ENCODE data around the gene ATPAF2.

ATPAF2 gene

DNA sequence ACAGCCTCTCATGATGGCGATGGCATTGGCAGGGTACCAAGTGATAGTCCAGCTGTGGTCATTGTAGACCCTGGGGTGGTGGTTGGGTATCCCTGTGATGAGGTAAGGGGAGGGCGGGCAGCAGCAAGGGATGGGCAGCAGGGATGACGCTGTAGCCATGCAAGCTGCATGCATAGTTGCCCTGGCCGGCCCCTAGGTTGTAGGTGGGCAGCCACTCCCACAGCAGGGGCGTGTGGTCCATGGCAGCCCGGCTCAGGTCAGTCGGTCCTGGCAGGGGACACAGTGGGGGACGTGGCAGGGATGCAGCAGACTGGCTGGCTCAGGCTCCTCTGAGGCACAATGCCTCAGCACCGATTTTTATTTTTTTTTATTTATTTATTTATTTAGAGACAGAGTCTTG is 57.6 kb downstream of the ATPAF2 start:
- H3K9me3 ChIP-seq (replicated peaks in 1 of 2; ENCODE audit: control insufficient read depth in 2 of 2, insufficient read depth in 1 of 2, low read depth in 1 of 2, low read length in 2 of 2): no peaks in the 10 kb centered on the region
- no peak overlapping the region for H3K4me2 ChIP-seq (ENCODE audit: insufficient read depth, low read length, poor library complexity, severe bottlenecking)
- no peak overlapping the region for H3K18ac ChIP-seq (ENCODE audit: low read length)
- H2AK5ac ChIP-seq (ENCODE audit: low read depth, low read length): no peak overlapping the region
- no peak overlapping the region for H2BK15ac ChIP-seq (ENCODE audit: low read length)
- H3K23ac ChIP-seq (ENCODE audit: low read depth, low read length, poor library complexity): no peak overlapping the region
- no CpG with 5 or more reads among the region's 9 CpGs for WGBS, 2 donors (ENCODE audit: extremely low coverage in 2 of 2, insufficient read length in 2 of 2, insufficient replicate concordance in 1 of 2)
- H3K9ac ChIP-seq (ENCODE audit: low read depth, low read length, poor library complexity): no peak overlapping the region
- no peak overlapping the region for H2BK12ac ChIP-seq (ENCODE audit: low read length)
- no peak overlapping the region for H3K4me3 ChIP-seq (ENCODE audit: low read length in 2 of 2)
- H2BK5ac ChIP-seq (ENCODE audit: low read length): no peak overlapping the region
- peaks cover 3 to 5% of the 10 kb centered on the region in 2 donors for H3K4me1 ChIP-seq (ENCODE audit: control insufficient read depth in 2 of 2, insufficient read depth in 1 of 2, low read depth in 1 of 2, low read length in 2 of 2)
- no peaks in the 10 kb centered on the region for H3K79me1 ChIP-seq (ENCODE audit: low read depth, low read length)
- H3K14ac ChIP-seq (ENCODE audit: low read length): no peak overlapping the region
- H3K27me3 ChIP-seq (ENCODE audit: control insufficient read depth in 3 of 3, insufficient read depth in 3 of 3, low read depth in 1 of 3, low read length in 3 of 3): peaks cover 0 to 6% (median 1%) of the 10 kb centered on the region in 3 experiments
- no peak overlapping the region for H3K27ac ChIP-seq (replicated peaks; ENCODE audit: low read length)
- no peak overlapping the region for H2AFZ ChIP-seq (ENCODE audit: low read length)
- H4K8ac ChIP-seq (ENCODE audit: low read depth, low read length): no peak overlapping the region
- DNase-seq (ENCODE audit: low spot score): no peak
- no peak overlapping the region for H2BK120ac ChIP-seq (ENCODE audit: low read depth, low read length)
- no peak overlapping the region for H3K4ac ChIP-seq (ENCODE audit: low read length)
- H4K91ac ChIP-seq (ENCODE audit: low read depth, low read length, poor library complexity): no peak overlapping the region
- no peaks in the 10 kb centered on the region for H3K36me3 ChIP-seq (replicated peaks in 1 of 2; ENCODE audit: control insufficient read depth in 2 of 2, insufficient read depth in 2 of 2, low read length in 2 of 2)

DNA sequence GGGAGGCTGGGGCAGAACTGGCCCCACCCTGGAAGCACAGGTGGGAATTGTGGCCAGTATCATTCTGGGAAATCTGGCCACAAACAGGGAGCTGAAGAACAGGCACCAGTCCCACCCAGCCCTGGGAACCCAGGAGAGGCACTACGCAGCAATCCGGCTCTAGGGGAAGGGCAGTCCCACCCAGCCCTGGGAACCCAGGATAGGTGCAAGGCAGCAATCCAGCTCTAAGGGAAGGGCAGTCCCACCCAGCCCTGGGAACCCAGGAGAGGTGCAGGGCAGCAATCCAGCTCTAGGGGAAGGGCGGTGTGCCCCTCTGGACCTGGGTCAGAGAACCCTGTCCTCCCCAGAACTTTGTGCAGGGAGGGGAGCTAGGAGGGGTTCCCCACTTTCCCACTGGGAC is 59.2 kb downstream of the ATPAF2 start:
- Histone ChIP-seq H3K4me2 (ENCODE audit: insufficient read depth, low read length, poor library complexity, severe bottlenecking) (no peak overlapping the region), H2BK5ac (ENCODE audit: low read length) (no peak overlapping the region), H4K8ac (ENCODE audit: low read depth, low read length) (no peak overlapping the region), H3K27ac (replicated peaks; ENCODE audit: low read length) (no peak overlapping the region), H3K27me3 (ENCODE audit: control insufficient read depth in 3 of 3, insufficient read depth in 3 of 3, low read depth in 1 of 3, low read length in 3 of 3) (peaks cover 0 to 3% (median 1%) of the 10 kb centered on the region in 3 experiments), H4K91ac (ENCODE audit: low read depth, low read length, poor library complexity) (no peak overlapping the region), H3K4me1 (ENCODE audit: control insufficient read depth in 2 of 2, insufficient read depth in 1 of 2, low read depth in 1 of 2, low read length in 2 of 2) (peaks cover 3 to 5% of the 10 kb centered on the region in 2 donors), H2AFZ (ENCODE audit: low read length) (no peak overlapping the region), H2AK5ac (ENCODE audit: low read depth, low read length) (peak overlapping the region; percentile 78), H3K9me3 (replicated peaks in 1 of 2; ENCODE audit: control insufficient read depth in 2 of 2, insufficient read depth in 1 of 2, low read depth in 1 of 2, low read length in 2 of 2) (no peaks in the 10 kb centered on the region), H3K18ac (ENCODE audit: low read length) (no peak overlapping the region), H3K4me3 (ENCODE audit: low read length in 2 of 2) (no peak overlapping the region), H3K79me1 (ENCODE audit: low read depth, low read length) (no peaks in the 10 kb centered on the region), H2BK120ac (ENCODE audit: low read depth, low read length) (no peak overlapping the region), H2BK15ac (ENCODE audit: low read length) (no peak overlapping the region), H3K4ac (ENCODE audit: low read length) (no peak overlapping the region), H3K14ac (ENCODE audit: low read length) (no peak overlapping the region), H3K9ac (ENCODE audit: low read depth, low read length, poor library complexity) (no peak overlapping the region), H2BK12ac (ENCODE audit: low read length) (no peak overlapping the region), H3K36me3 (replicated peaks in 1 of 2; ENCODE audit: control insufficient read depth in 2 of 2, insufficient read depth in 2 of 2, low read length in 2 of 2) (no peaks in the 10 kb centered on the region), H3K23ac (ENCODE audit: low read depth, low read length, poor library complexity) (no peak overlapping the region)
- no peak for DNase-seq (ENCODE audit: low spot score)
- WGBS, 2 donors (ENCODE audit: extremely low coverage in 2 of 2, insufficient read length in 2 of 2, insufficient replicate concordance in 1 of 2): no CpG with 5 or more reads among the region's 3 CpGs

- H3K9me3 ChIP-seq (replicated peaks in 1 of 2; ENCODE audit: control insufficient read depth in 2 of 2, insufficient read depth in 1 of 2, low read depth in 1 of 2, low read length in 2 of 2): no peaks in the 10 kb centered on the region
- H4K91ac ChIP-seq (ENCODE audit: low read depth, low read length, poor library complexity): no peak overlapping the region
- no peak overlapping the region for H2BK15ac ChIP-seq (ENCODE audit: low read length)
- peak overlapping the region; percentile 38 for H3K9ac ChIP-seq (ENCODE audit: low read depth, low read length, poor library complexity)
- H3K4me2 ChIP-seq (ENCODE audit: insufficient read depth, low read length, poor library complexity, severe bottlenecking): no peak overlapping the region
- no peak overlapping the region for H2BK5ac ChIP-seq (ENCODE audit: low read length)
- H3K4ac ChIP-seq (ENCODE audit: low read length): no peak overlapping the region
- H3K18ac ChIP-seq (ENCODE audit: low read length): no peak overlapping the region
- no peak overlapping the region for H2AFZ ChIP-seq (ENCODE audit: low read length)
- 100% methylated on average over 1 of the region's 14 CpGs for WGBS, 2 donors (ENCODE audit: extremely low coverage in 2 of 2, insufficient read length in 2 of 2, insufficient replicate concordance in 1 of 2)
- no peak overlapping the region for H2BK120ac ChIP-seq (ENCODE audit: low read depth, low read length)
- peak overlapping the region; percentile 78 for H2AK5ac ChIP-seq (ENCODE audit: low read depth, low read length)
- H2BK12ac ChIP-seq (ENCODE audit: low read length): no peak overlapping the region
- H3K4me1 ChIP-seq (ENCODE audit: control insufficient read depth in 2 of 2, insufficient read depth in 1 of 2, low read depth in 1 of 2, low read length in 2 of 2): peaks cover 3 to 4% of the 10 kb centered on the region in 2 donors
- H3K36me3 ChIP-seq (replicated peaks in 1 of 2; ENCODE audit: control insufficient read depth in 2 of 2, insufficient read depth in 2 of 2, low read length in 2 of 2): no peaks in the 10 kb centered on the region
- no peak overlapping the region for H3K14ac ChIP-seq (ENCODE audit: low read length)
- no peak overlapping the region for H3K4me3 ChIP-seq (ENCODE audit: low read length in 2 of 2)
- peak overlapping the region; percentile 70 for H3K23ac ChIP-seq (ENCODE audit: low read depth, low read length, poor library complexity)
- no peak overlapping the region for H3K27ac ChIP-seq (replicated peaks; ENCODE audit: low read length)
- H3K79me1 ChIP-seq (ENCODE audit: low read depth, low read length): no peaks in the 10 kb centered on the region
- H3K27me3 ChIP-seq (ENCODE audit: control insufficient read depth in 3 of 3, insufficient read depth in 3 of 3, low read depth in 1 of 3, low read length in 3 of 3): peaks cover 0 to 1% (median 0%) of the 10 kb centered on the region in 3 experiments
- peak overlapping the region; percentile 74 for H4K8ac ChIP-seq (ENCODE audit: low read depth, low read length)
- DNase-seq (ENCODE audit: low spot score): no peak
These were observed 60.2 kb downstream of the ATPAF2 start for GRCh38 chr17:17978481-17979424.

- H2BK12ac ChIP-seq (ENCODE audit: low read length): peak overlapping the region; percentile 80
- no peak overlapping the region for H3K4me3 ChIP-seq (ENCODE audit: low read length in 2 of 2)
- no peak overlapping the region for H4K91ac ChIP-seq (ENCODE audit: low read depth, low read length, poor library complexity)
- H3K9ac ChIP-seq (ENCODE audit: low read depth, low read length, poor library complexity): no peak overlapping the region
- no peak overlapping the region for H2BK120ac ChIP-seq (ENCODE audit: low read depth, low read length)
- no peaks in the 10 kb centered on the region for H3K79me1 ChIP-seq (ENCODE audit: low read depth, low read length)
- no peaks in the 10 kb centered on the region for H3K36me3 ChIP-seq (replicated peaks in 1 of 2; ENCODE audit: control insufficient read depth in 2 of 2, insufficient read depth in 2 of 2, low read length in 2 of 2)
- H3K4me1 ChIP-seq (ENCODE audit: control insufficient read depth in 2 of 2, insufficient read depth in 1 of 2, low read depth in 1 of 2, low read length in 2 of 2): peaks cover 5 to 6% of the 10 kb centered on the region in 2 donors
- peak overlapping the region; percentile 67 for H3K23ac ChIP-seq (ENCODE audit: low read depth, low read length, poor library complexity)
- H2AK5ac ChIP-seq (ENCODE audit: low read depth, low read length): peak overlapping the region; percentile 91
- no peak overlapping the region for H3K4me2 ChIP-seq (ENCODE audit: insufficient read depth, low read length, poor library complexity, severe bottlenecking)
- WGBS, 2 donors (ENCODE audit: extremely low coverage in 2 of 2, insufficient read length in 2 of 2, insufficient replicate concordance in 1 of 2): no CpG with 5 or more reads among the region's 10 CpGs
- H3K18ac ChIP-seq (ENCODE audit: low read length): peak overlapping the region; percentile 44
- H2AFZ ChIP-seq (ENCODE audit: low read length): peak overlapping the region; percentile 68
- H3K4ac ChIP-seq (ENCODE audit: low read length): no peak overlapping the region
- no peak overlapping the region for H4K8ac ChIP-seq (ENCODE audit: low read depth, low read length)
- no peak for DNase-seq (ENCODE audit: low spot score)
- H3K27me3 ChIP-seq (ENCODE audit: control insufficient read depth in 3 of 3, insufficient read depth in 3 of 3, low read depth in 1 of 3, low read length in 3 of 3): peaks cover 0 to 1% (median 0%) of the 10 kb centered on the region in 3 experiments
- peak overlapping the region; percentile 86 for H3K14ac ChIP-seq (ENCODE audit: low read length)
- peak overlapping the region; percentile 71 for H2BK15ac ChIP-seq (ENCODE audit: low read length)
- H3K27ac ChIP-seq (replicated peaks; ENCODE audit: low read length): no peak overlapping the region
- no peaks in the 10 kb centered on the region for H3K9me3 ChIP-seq (replicated peaks in 1 of 2; ENCODE audit: control insufficient read depth in 2 of 2, insufficient read depth in 1 of 2, low read depth in 1 of 2, low read length in 2 of 2)
- no peak overlapping the region for H2BK5ac ChIP-seq (ENCODE audit: low read length)
These were observed 61.9 kb downstream of the ATPAF2 start for GRCh38 chr17:17976931-17977570.

Data from neuronal stem cell (in vitro differentiated cells).